GM19351 (cell line): ENCODE results near the gene FBXL20.

Experiments used
- ATAC-seq: cut with Tn5 transposase; IDR thresholded peaks from one replicate; pipeline ENCODE4 v1.9.1; 2021; ENCODE audit warnings: mild to moderate bottlenecking, moderate library complexity; ENCODE audit not compliant: unreplicated experiment

The FBXL20 gene

GRCh38 chr17:39208893-39209292 is 192.5 kb downstream of the FBXL20 start:
- no peak for ATAC-seq

- no peak for ATAC-seq
Observed at GRCh38 chr17:39208136-39208535, 193.3 kb downstream of the FBXL20 start.

- no peak for ATAC-seq
Observed at GRCh38 chr17:39205112-39205526, 196.3 kb downstream of the FBXL20 start.

GRCh38 chr17:39204245-39204644 is 197.2 kb downstream of the FBXL20 start:
- no peak for ATAC-seq
